Endothelial cell of umbilical vein (primary cell): Measurements from ENCODE around the gene TTC33. TPM values are rescaled to one million over a fixed set of nuclear protein-coding genes. Genes with fewer than 3 reads are reported as not detected.

Experiments used
- BruUV-seq: library from RNA; stranded (reverse); fragments of 400-500 nt; replicated peaks from 2 replicates; lab custom pipeline; 2021; lab: Mats Ljungman, UMichigan
- CTCF ChIA-PET: fragments of 300-600, 350-600 bp; sonication (Branson Sonifier 250); formaldehyde crosslinking; loops from one replicate; lab custom pipeline; 2021; ENCODE audit warnings: antibody characterized with exemption, inconsistent platforms; lab: Charles Lee
- POLR2A ChIA-PET: fragments of 300-600, 350-600 bp; sonication (Branson Sonifier 250); formaldehyde crosslinking; loops from one replicate; lab custom pipeline; 2021; ENCODE audit warnings: antibody characterized with exemption, inconsistent platforms; lab: Charles Lee
- DNase-seq: peaks from one replicate; pipeline ENCODE4 v3.0.0-alpha.2; 2011; ENCODE audit warnings: low read depth, low spot score
- FAIRE-seq: peaks from 2 replicates; lab custom pipeline; 2011; peaks lifted over from hg19 to GRCh38; lab: Jason Lieb, UNC
- H2AFZ ChIP-seq: 2 replicates; pipeline ENCODE4 v1.6.0; 2012; ENCODE audit warnings: low read depth, low read length, control low read depth, inconsistent platforms
- H3K27ac ChIP-seq: 2 replicates; pipeline ENCODE4 v1.5.1; 2011; ENCODE audit warnings: low read depth, mild to moderate bottlenecking, control low read depth, low read length, moderate library complexity; ENCODE audit not compliant: insufficient read depth
- H3K27me3 ChIP-seq, 2 experiments: 2 replicates each; pipeline versions ENCODE4 v1.6.0 to v1.6.1; 2011; ENCODE audit warnings: low read length in 2 of 2, mixed read lengths in 1 of 2; ENCODE audit not compliant: control insufficient read depth in 2 of 2, insufficient read depth in 2 of 2
- H3K36me3 ChIP-seq, 2 experiments: 2 replicates in 1 of 2; 3 replicates in 1 of 2; pipeline ENCODE4 v1.5.1; 2011; ENCODE audit warnings: low read length in 2 of 2, mild to moderate bottlenecking in 1 of 2, moderate library complexity in 1 of 2; ENCODE audit not compliant: control insufficient read depth in 2 of 2, insufficient read depth in 2 of 2; ENCODE audit errors: extremely low read depth in 1 of 2
- H3K4me1 ChIP-seq: 3 replicates; pipeline ENCODE4 v1.5.1; 2011; ENCODE audit warnings: mild to moderate bottlenecking, low read length; ENCODE audit not compliant: control insufficient read depth, insufficient read depth; ENCODE audit errors: extremely low read depth
- H3K4me2 ChIP-seq: 2 replicates; pipeline ENCODE4 v1.6.1; 2011; ENCODE audit warnings: low read length, control low read depth, mixed read lengths; ENCODE audit not compliant: insufficient read depth
- H3K4me3 ChIP-seq, 3 experiments: fragments of 200-600 bp in 1 of 3; sonication (generic), shearing (Covaris generic) in 1 of 3; replicated peaks in 1 of 3; 2 replicates each; pipeline ENCODE4 v1.5.1; 2011 to 2016; ENCODE audit warnings: control low read depth in 3 of 3, low read length in 3 of 3, mild to moderate bottlenecking in 2 of 3, inconsistent platforms in 1 of 3, low read depth in 1 of 3, moderate library complexity in 1 of 3; ENCODE audit not compliant: insufficient read depth in 1 of 3
- H3K79me2 ChIP-seq: 2 replicates; pipeline ENCODE4 v1.6.0; 2012; ENCODE audit warnings: low read length, inconsistent platforms; ENCODE audit not compliant: control insufficient read depth, insufficient read depth
- H3K9ac ChIP-seq: replicated peaks from 2 replicates; pipeline ENCODE3; 2011; ENCODE audit warnings: low read length, control low read depth; ENCODE audit not compliant: insufficient read depth; ENCODE audit errors: extremely low read depth
- H3K9me1 ChIP-seq: replicated peaks from 3 replicates; pipeline ENCODE4 v1.6.0; 2011; ENCODE audit warnings: mild to moderate bottlenecking, low read length; ENCODE audit not compliant: control insufficient read depth, insufficient read depth; ENCODE audit errors: extremely low read depth
- H3K9me3 ChIP-seq: replicated peaks from 2 replicates; pipeline ENCODE4 v1.5.1; 2012; ENCODE audit warnings: low read length, inconsistent platforms; ENCODE audit not compliant: control insufficient read depth, insufficient read depth
- H4K20me1 ChIP-seq: replicated peaks from 2 replicates; pipeline ENCODE3; 2011; ENCODE audit warnings: mild to moderate bottlenecking, low read length; ENCODE audit not compliant: control insufficient read depth, insufficient read depth; ENCODE audit errors: extremely low read depth
- EZH2 ChIP-seq: IDR thresholded peaks from 2 replicates; pipeline ENCODE4 v1.6.1; 2012; ENCODE audit warnings: borderline replicate concordance, low read depth, mild to moderate bottlenecking, moderate library complexity, low read length, inconsistent platforms; ENCODE audit not compliant: severe bottlenecking
- FOS ChIP-seq: IDR thresholded peaks from 2 replicates; pipeline ENCODE4 v1.6.1; 2011; ENCODE audit warnings: mild to moderate bottlenecking, low read length, moderate library complexity, borderline replicate concordance; ENCODE audit not compliant: insufficient read depth
- GATA2 ChIP-seq: IDR thresholded peaks from 2 replicates; pipeline ENCODE4 v1.7.0; 2011; ENCODE audit warnings: low read depth, mild to moderate bottlenecking, moderate library complexity, mixed read lengths, low read length; ENCODE audit not compliant: insufficient read length, insufficient read depth
- JUN ChIP-seq: IDR thresholded peaks from 2 replicates; pipeline ENCODE4 v1.6.1; 2011; ENCODE audit warnings: borderline replicate concordance, low read depth; ENCODE audit not compliant: insufficient read length, insufficient read depth
- MYC ChIP-seq: IDR thresholded peaks from one replicate; pipeline ENCODE4 v1.6.1; 2011; ENCODE audit warnings: mild to moderate bottlenecking, low read depth, low read length
- POLR2A ChIP-seq: IDR thresholded peaks from 2 replicates; pipeline ENCODE4 v1.6.1; 2012; ENCODE audit warnings: low read depth, mild to moderate bottlenecking, control low read depth, low read length
- dilution Hi-C: fragments of 300-500 bp; cut with MboI; formaldehyde crosslinking; loops from one replicate; pipeline ENCODE4 v1.15.0; 2019; ENCODE audit warnings: low sequenced_read_pairs; ENCODE audit not compliant: extremely low pct_ligation_motif_present
- intact Hi-C: fragments of 100-400 bp; cut with micrococcal nuclease; formaldehyde crosslinking; loops from one replicate; pipeline ENCODE4 v1.10.0; 2022
- polyA plus RNA-seq, 4 experiments: library from polyadenylated mRNA; depleted of rRNA in 3 of 4; stranded (reverse) in 3 of 4; unstranded in 1 of 4; fragments of >200 nt; gene quantifications; 2 replicates each; pipeline versions ENCODE4 v1.2.1 to v1.2.3, GENCODE V29; 2011 to 2012; ENCODE audit warnings: missing spikeins in 1 of 4
- total RNA-seq: library from RNA; stranded (reverse); gene quantifications from 2 replicates; pipeline ENCODE4 v1.2.3, GENCODE V29; 2021
- TF ChIP-seq, protein P1 (sequence below): IDR thresholded peaks from 2 replicates; pipeline ENCODE4 v1.6.1; 2011; ENCODE audit not compliant: insufficient read depth, insufficient read length
- TF ChIP-seq, protein P2 (sequence below), 2 donors: IDR thresholded peaks; 1 replicate in 1 of 2; 2 replicates in 1 of 2; pipeline ENCODE4 v1.5.1; 2011; ENCODE audit warnings: low read length in 2 of 2, mild to moderate bottlenecking in 2 of 2, moderate library complexity in 2 of 2, control low read depth in 1 of 2, inconsistent platforms in 1 of 2, low read depth in 1 of 2; ENCODE audit not compliant: insufficient read depth in 1 of 2; ENCODE audit errors: extremely low read depth in 1 of 2

Gene TTC33
- total and polyA plus RNA-seq, 2 donors (not counting 3 experiments of a cell fraction or from before 2014, with no cell fraction given) = 2.2 to 11.7 TPM

DNA sequence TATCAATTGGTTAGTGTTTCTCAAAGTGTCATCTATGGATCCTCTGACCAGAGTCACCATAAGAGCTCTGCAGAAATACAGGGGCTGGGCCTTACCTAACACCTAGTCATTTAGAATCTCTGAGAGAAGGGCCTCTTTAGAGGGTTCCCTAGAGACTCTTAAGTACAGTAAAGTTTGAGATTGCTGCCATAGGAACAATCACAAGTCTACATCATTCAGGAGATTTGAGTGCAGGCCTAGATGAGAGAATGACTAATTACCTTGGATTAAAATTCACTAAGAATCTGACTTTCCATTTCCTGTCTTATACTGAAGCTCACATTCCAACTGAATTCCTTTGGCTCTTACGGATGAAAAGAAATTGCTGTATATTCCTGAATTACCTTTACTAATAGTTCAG is 258.2 kb downstream of the TTC33 start:
- intact Hi-C loops (loop anchor here (2.0 kb wide), 1 partner anchor 181 kb away; the partner anchor contains the start of gene PTGER4), dilution Hi-C loops (no loop called here)
- H3K4me3 ChIP-seq = no peak overlapping the region
- peak; percentile 80 for FAIRE-seq
- peak; percentile 65 for DNase-seq
- H3K4me1 ChIP-seq = peaks cover 7% of the 10 kb centered on the region
- no peaks in the 10 kb centered on the region for H3K27me3 ChIP-seq
- no peak overlapping the region for H3K27ac ChIP-seq
- no peak overlapping the region for H3K9ac ChIP-seq
- H2AFZ ChIP-seq = no peak overlapping the region
- ChIA-PET CTCF (interaction anchor here (1.0 to 1.2 kb wide), 4 partner anchors 11 to 293 kb away, joined by 3 read pairs; no protein-coding TSS in a partner anchor), POLR2A (no interaction called here)
- no peak overlapping the region for H3K4me2 ChIP-seq
- no peaks in the 10 kb centered on the region for H3K9me3 ChIP-seq
- H3K79me2 ChIP-seq = no peaks in the 10 kb centered on the region
- no TSS peak for BruUV-seq
- TF ChIP-seq POLR2A (no peak), FOS (peak; percentile 31), EZH2 (no peak), JUN (peak; percentile 64), GATA2 (peak; percentile 87), MYC (no peak)
- TF ChIP-seq, protein P1, sequence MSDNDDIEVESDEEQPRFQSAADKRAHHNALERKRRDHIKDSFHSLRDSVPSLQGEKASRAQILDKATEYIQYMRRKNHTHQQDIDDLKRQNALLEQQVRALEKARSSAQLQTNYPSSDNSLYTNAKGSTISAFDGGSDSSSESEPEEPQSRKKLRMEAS = no peak
- TF ChIP-seq, protein P2, sequence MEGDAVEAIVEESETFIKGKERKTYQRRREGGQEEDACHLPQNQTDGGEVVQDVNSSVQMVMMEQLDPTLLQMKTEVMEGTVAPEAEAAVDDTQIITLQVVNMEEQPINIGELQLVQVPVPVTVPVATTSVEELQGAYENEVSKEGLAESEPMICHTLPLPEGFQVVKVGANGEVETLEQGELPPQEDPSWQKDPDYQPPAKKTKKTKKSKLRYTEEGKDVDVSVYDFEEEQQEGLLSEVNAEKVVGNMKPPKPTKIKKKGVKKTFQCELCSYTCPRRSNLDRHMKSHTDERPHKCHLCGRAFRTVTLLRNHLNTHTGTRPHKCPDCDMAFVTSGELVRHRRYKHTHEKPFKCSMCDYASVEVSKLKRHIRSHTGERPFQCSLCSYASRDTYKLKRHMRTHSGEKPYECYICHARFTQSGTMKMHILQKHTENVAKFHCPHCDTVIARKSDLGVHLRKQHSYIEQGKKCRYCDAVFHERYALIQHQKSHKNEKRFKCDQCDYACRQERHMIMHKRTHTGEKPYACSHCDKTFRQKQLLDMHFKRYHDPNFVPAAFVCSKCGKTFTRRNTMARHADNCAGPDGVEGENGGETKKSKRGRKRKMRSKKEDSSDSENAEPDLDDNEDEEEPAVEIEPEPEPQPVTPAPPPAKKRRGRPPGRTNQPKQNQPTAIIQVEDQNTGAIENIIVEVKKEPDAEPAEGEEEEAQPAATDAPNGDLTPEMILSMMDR (IDR thresholded peaks at IDR 0.05; ENCODE audit: extremely low read depth in 1 of 2, insufficient read depth in 1 of 2, low read depth in 1 of 2, low read length in 2 of 2) = no peak
- no peaks in the 10 kb centered on the region for H3K36me3 ChIP-seq
- H3K9me1 ChIP-seq = no peaks in the 10 kb centered on the region
- H4K20me1 ChIP-seq = no peaks in the 10 kb centered on the region
